HG03159 (cell line): ENCODE results near the gene PKN1.

Experiments used
- ATAC-seq: cut with Tn5 transposase; IDR thresholded peaks from one replicate; pipeline ENCODE4 v1.9.1; 2021; ENCODE audit warnings: mild to moderate bottlenecking, moderate library complexity; ENCODE audit not compliant: unreplicated experiment

PKN1 gene

DNA sequence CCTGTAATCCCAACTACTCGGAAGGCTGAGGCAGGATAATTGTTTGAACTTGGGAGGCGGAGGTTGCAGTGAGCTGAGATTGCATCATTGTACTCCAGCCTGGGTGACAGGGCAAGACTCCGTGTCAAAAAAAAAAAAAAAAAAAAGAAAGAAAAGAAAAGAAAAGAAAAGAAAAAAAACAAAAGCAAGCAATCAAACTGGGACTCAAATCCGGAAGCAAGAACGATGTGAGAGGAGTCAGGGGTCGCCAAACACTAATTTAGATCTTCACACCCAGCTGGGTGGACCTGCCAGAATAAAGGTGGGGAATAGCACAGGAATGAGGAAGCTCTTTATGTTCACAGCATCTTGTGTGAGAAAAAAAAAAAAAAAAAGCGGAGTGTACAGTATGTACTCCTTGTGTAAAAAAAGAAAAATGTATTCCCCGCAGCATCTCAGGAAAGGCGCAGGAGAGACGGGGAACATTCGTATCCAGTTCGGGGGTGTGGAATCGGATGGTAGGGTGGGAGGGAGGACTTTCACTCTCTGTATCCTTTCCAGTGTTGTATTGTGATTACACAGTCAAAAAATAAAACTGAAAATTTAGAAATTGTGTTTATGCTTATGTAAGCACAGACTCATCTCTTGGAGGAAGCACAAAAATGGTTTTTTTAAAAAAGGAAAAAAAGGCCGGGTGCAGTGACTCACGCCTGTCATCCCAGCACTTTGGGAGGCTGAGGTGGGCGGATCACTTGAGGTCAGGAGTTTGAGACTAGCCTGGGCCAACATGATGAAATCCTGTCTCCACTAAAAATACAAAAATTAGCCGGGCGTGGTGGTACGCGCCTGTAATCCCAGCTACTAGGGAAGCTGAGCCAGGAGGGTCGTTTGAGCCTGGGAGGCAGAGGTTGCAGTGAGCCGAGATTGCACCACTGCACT, 77.5 kb downstream of the PKN1 start:
- no peak for ATAC-seq

DNA sequence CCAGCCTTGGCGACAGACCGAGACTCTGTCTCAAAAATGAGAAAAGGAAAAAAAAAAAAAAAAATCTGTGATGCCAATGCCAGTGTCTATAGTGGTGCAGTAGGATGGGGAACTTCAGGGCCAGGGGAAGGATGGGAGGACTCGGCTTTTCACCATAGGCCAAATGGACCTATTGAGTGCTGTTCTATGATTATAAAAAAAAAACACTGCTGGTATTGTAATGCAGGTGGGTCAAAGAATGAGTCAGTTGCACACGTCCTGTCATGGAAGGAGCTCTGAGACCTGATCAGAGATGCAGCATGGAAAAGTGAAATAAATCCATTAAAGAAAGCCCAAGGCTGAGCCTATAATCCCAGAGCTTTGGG, 78.1 kb downstream of the PKN1 start:
- no peak for ATAC-seq

DNA sequence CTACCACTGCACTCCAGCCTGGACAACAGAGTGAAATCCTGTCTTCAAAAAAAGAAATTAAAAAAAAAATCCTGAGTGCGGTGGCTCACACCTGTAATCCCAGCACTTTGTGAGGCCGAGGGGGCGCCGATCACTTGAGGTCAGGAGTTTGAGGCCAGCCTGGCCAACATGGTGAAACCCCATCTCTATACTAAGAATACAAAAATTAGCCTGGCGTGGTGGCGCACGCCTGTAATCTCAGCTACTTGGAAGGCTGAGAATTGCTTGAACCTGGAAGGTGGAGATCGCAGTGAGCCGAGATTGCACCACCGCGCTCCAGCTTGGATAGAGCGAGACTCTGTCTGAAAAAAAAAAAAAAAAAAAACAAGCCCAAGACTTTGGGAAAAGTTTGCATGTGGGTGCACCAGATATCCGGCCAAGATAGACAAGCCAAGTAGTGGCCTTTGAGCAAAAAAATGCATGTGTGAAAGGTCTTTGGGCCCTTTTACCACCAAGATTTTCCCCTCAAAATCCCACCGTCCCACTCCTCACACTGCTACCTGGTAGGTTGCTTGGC, 79.4 kb downstream of the PKN1 start:
- ATAC-seq = no peak

DNA sequence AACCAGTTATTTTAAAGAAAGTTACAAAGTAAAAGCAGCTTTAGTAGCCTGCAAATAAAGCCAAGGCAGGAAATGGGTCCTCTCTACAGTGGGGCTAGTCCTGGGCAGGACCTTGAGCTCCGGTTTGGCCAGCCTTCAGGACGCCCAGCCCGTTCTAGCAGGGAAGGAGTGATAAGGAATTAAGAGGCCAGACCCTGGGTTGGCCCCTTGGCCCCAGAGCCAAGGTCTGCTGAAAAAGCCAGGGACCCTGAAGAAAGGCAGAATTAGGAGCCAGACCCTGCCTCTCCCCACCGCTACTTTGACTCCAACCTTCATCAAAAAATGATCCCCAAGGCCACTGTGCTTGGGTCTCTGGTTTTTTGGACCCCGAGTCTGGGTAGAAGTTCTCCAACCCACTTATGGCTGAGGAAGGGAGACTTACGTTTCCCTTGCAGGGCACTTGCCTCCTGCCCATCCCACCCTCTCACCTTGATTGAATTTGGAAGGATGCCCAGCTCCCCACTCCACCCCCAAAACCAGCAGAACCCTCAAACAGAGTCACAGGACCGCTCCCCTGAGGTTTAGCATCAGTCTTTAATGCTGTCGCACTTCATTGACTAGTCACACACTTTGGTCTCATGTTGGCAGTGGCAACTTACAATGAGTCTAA, 81.2 kb downstream of the PKN1 start:
- ATAC-seq = no peak

DNA sequence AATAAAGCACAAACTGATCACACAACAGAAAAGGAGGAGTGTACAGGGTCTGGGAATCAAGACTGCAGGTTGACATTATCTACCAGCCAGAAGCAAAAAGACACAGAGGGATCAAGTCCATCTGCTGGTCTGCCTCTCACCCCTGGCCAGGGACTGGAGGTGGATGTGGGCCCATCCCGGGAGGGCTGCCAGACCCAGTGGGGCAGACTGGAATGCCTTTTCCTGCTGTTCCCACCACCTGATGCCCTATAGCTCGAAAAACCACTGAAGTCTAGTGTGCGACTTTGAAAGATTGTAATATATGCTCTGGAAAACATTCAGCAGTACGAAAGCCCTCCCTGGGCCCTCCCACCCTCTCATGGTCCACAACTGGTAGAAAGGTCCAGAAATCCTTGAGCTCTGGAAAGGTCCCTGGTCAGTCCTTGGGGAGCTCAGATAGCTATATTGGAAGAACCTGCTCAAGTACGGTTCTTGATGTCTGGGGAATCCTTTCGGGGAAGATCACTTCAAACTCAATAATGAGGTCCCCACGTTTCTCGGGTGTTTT, 82.5 kb downstream of the PKN1 start:
- no peak for ATAC-seq

DNA sequence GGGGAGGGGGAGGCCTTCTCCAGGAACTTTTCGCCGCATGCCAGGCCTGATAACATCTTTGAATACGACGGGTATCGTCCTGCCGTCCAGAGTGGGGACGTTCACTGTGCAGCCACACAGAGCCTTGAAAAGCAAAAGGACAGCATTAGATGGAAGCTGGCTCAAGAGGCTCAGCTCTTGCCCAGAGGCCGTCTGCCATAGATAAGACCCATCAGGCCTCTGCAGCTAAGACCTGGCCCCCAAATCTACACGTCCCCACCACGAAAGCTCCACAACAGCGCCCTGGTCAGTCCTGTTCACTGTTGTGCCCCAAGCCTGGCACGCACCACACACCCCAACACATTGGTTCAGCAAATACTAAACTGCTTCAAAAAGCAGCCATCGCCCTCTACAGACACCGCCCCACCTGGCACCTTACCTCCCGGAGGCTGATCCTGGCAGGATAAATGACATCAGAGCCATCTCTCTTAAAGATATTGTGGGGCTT, 83.0 kb downstream of the PKN1 start:
- ATAC-seq = no peak

DNA sequence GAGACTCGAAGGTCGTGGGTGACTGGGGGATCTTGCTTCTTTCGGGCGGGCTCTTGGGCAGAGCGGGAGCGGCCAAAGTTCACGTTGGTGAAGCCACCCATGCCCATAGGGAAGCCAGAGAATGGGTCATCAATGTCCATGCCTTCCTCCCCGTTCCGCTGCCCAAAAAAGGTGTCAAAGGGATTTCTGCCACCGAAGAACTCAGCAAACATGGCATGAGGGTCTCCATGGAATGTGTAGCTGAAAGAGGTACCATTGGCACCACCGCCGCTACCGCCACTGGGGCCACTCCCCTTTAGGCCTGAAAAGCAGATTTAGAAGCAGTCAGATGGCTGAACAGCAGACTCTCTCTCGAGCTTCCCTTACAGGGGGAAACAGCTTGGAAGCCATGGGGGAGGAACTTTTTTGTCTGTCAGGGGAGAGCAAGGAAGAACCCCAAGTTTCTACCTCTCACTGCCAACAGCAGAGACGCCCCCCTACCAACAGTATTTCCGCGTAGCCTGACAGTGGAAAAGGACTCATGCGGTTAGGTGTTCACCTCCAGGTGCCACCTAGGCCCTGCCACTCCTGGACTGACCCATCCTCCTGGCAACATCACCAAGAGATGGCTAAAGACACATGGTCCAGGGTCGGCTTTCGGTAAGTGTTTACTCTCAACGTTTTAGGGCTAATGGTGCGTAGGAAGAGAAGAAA, 83.8 kb downstream of the PKN1 start:
- ATAC-seq = no peak

DNA sequence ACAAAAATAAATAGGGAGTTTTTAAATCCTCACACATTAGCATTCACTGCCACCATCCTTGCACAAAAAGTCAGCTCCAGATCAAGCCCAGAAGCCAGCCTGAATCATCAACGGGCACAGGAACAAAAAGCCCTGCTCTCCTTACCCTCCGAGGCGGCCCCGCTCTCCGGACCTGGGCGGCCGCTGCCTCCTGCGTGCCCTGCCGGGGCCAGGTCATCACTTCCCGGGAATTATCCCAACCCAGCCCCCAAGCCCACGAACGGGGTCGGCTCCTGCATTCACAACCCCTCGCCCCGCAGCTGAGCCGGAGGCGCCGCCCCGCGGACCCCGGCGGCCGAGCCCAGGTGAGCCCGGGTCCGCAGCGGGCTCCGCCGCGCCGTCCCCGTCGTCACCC, 84.3 kb downstream of the PKN1 start:
- no peak for ATAC-seq

DNA sequence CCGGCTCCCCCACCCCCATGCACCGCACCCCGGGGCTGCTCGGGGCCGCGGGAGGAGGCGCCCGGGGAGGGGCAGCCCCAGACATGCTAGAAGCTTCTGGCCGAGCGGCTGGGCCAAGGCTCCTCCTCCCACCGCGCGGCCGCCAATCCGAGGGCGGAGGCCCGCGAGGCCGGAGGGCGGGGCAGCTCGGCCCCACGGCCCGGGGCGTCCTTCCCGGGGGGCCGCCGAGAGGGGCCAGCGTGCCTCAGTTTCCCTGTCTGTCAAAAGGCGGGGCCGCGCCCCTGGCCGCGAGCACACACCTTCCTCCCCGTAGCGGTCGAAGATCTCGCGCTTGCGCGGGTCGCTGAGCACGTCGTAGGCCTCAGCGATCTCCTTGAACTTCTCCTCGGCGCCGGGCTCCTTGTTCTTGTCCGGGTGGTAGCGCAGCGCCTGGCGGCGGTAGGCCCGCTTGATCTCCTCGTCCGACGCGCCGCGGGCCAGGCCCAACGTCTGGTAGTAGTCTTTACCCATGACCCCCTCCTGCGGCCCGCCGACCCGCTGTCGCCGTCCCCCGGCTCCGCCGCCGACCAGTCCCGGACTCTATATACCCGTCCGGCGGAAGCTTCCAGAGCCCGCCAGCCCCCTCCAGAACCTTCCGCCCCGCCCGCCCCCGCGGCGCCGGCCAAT, 84.9 kb downstream of the PKN1 start, which contains the start of gene DNAJB1:
Gene DNAJB1 (minus strand): TSS at position 558 of the 666 bp plus-strand sequence. CDS start 48 bp downstream, at position 510.
- ATAC-seq = peak; percentile 60

DNA sequence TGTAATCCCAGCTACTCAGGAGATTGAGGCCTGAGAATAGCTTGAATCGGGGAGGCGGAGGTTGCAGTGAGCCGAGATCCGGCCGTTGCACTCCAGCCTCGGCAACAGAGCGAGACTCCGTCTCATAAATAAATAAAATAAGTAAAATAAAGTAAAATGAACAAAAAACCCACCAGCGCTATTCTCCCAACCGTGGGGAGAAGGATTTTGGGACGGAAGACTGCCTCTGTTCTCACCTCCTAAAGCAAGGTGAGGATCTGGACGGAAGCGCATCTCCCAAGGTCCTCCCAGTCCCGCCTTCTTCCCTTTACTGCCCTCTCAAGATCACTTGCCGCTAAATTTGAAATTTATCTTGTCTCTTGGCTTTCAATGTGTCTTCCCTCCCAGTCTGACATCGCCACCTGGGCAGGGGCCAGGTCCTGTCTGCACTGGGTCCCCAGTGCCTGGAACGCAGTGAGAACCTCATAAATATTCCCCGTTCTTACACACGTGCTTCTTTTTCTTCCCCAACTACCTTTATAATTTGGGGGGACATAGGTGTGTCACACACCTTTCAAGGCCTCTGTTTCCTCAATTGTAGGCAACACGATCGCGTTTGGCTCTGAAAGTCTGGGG, 86.2 kb downstream of the PKN1 start:
- ATAC-seq = no peak

DNA sequence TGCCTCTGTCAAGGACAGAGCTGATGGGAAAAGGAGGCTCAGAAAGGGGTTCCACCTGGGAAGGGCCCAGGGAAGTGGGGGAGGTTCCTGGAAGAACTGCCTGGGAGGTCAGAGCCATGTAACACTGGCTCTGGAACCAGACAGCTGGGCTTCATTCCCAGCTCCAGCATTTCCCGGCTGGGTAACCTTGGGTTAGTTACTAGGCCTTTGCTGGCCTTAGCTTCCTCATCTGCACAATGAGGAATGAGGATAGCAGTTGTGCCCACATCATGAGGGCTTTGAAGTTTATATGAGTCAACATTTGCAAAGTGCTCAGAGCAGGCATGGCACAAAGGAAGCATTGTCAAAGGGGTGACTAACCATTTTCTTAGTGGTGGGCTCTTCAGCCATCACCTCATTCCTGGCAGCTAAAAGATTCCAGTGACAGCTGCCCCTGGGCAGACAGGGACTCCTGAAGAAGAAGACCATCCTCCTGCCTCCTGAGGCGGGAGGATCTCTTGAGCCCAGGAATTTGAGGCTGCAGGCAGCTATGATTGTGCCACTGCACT, 86.8 kb downstream of the PKN1 start:
- no peak for ATAC-seq

DNA sequence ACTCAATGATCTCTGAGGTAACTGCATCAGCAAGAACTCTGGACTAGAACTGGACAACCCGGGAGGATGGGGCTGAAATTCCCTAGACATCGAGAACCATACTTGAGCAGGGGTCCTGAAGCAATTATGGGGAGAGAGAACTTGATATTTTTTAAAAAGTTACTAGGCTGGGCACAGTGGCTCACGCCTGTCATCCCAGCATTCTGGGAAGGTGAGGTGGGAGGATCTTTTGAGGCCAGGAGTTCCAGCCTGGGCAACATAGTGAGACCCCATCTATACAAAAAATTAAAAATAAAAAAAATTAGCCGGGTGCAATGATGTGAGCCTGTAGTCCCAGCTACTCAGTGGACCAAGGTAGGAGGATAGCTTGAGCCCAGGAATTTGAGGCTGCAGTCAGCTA, 87.4 kb downstream of the PKN1 start:
- no peak for ATAC-seq
